GM12878 (cell line): ENCODE results near the gene GNB2. TPM values are rescaled to one million over a fixed set of nuclear protein-coding genes. Genes with fewer than 3 reads are reported as not detected.
"Not testable (repeated sequence)": the region's sequence is repeated elsewhere in the genome, so short reads cannot be mapped to it uniquely, and the experiment has no call there.

Experiments used
- ATAC-seq: fragments of 200-7000 bp; cut with Tn5 transposase; 3 replicates; pipeline ENCODE4 v1.9.1; 2020; ENCODE audit warnings: mild to moderate bottlenecking, moderate library complexity
- BruUV-seq: library from RNA; stranded (reverse); fragments of 400-500 nt; replicated peaks from 2 replicates; lab custom pipeline; 2021; lab: Mats Ljungman, UMichigan
- CTCF ChIA-PET: fragments of 300-600 bp; sonication (Branson Sonifier 250); formaldehyde crosslinking; extraction: SDS; loops from one replicate; lab custom pipeline; 2021; ENCODE audit warnings: inconsistent platforms; lab: Yijun Ruan, JAX
- POLR2A ChIA-PET: fragments of 350-600 bp; formaldehyde crosslinking; extraction: SDS; loops from one replicate; lab custom pipeline; 2021; ENCODE audit warnings: inconsistent platforms; lab: Charles Lee
- RAD21 ChIA-PET: fragments of 300-600 bp; sonication (Branson Sonifier 250); formaldehyde crosslinking; loops from one replicate; lab custom pipeline; 2023; ENCODE audit warnings: antibody characterized with exemption; ENCODE audit not compliant: unreplicated experiment; lab: Charles Lee
- SMC1A ChIA-PET: fragments of 300-600 bp; sonication (Branson Sonifier 250); formaldehyde crosslinking; loops from one replicate; lab custom pipeline; 2023; ENCODE audit not compliant: unreplicated experiment, uncharacterized antibody; lab: Charles Lee
- DNase-seq: peaks from one replicate; pipeline ENCODE4 v3.0.0-alpha.2; 2011; ENCODE audit warnings: low read depth, low spot score
- FAIRE-seq: peaks from 3 replicates; lab custom pipeline; 2011; peaks lifted over from hg19 to GRCh38; lab: Jason Lieb, UNC
- H2AFZ ChIP-seq: 2 replicates; pipeline ENCODE4 v1.6.0; 2011; ENCODE audit warnings: low read depth, low read length, control low read depth; ENCODE audit not compliant: control insufficient read depth
- H3K27ac ChIP-seq: 2 replicates; pipeline ENCODE4 v1.5.1; 2011; ENCODE audit warnings: control low read depth; ENCODE audit not compliant: control insufficient read depth, insufficient read depth
- H3K27me3 ChIP-seq, 2 experiments: replicated peaks in 1 of 2; 2 replicates each; pipeline versions ENCODE4 v1.6.0 to v1.6.1; 2011; ENCODE audit warnings: low read length in 1 of 2; ENCODE audit not compliant: control insufficient read depth in 2 of 2, insufficient read depth in 2 of 2
- H3K36me3 ChIP-seq, 2 experiments: 2 replicates each; pipeline ENCODE4 v1.5.1; 2011; ENCODE audit warnings: low read length in 1 of 2; ENCODE audit not compliant: control insufficient read depth in 2 of 2, insufficient read depth in 2 of 2
- H3K4me1 ChIP-seq: 2 replicates; pipeline ENCODE4 v1.6.1; 2011; ENCODE audit warnings: mild to moderate bottlenecking, low read length, moderate library complexity, mixed read lengths; ENCODE audit not compliant: control insufficient read depth, insufficient read depth
- H3K4me2 ChIP-seq: 2 replicates; pipeline ENCODE4 v1.6.0; 2011; ENCODE audit warnings: control low read depth; ENCODE audit not compliant: control insufficient read depth, insufficient read depth
- H3K4me3 ChIP-seq: fragments of 200-600 bp; sonication (generic); 2 replicates; pipeline ENCODE4 v1.5.1; 2016
- H3K79me2 ChIP-seq: 2 replicates; pipeline ENCODE4 v1.6.0; 2011; ENCODE audit warnings: low read length; ENCODE audit not compliant: control insufficient read depth, insufficient read depth
- H3K9ac ChIP-seq: 2 replicates; pipeline ENCODE4 v1.8.0; 2011; ENCODE audit warnings: low read length, control low read depth, mixed read lengths; ENCODE audit not compliant: control insufficient read depth, insufficient read depth
- H3K9me3 ChIP-seq: replicated peaks from 3 replicates; pipeline ENCODE4 v1.5.1; 2011; ENCODE audit warnings: mild to moderate bottlenecking, low read length; ENCODE audit not compliant: control insufficient read depth, insufficient read depth
- H4K20me1 ChIP-seq: 2 replicates; pipeline ENCODE4 v1.6.0; 2011; ENCODE audit not compliant: control insufficient read depth, insufficient read depth
- MTA3 ChIP-seq: IDR thresholded peaks from 2 replicates; pipeline ENCODE4 v1.6.1; 2012; ENCODE audit warnings: low read length, inconsistent platforms, borderline replicate concordance
- NR2C2 ChIP-seq: IDR thresholded peaks from 2 replicates; pipeline ENCODE4 v1.6.1; 2011; ENCODE audit warnings: borderline replicate concordance, low read depth; ENCODE audit not compliant: control insufficient read depth, insufficient read length
- PAX5 ChIP-seq: IDR thresholded peaks from 2 replicates; pipeline ENCODE4 v1.6.1; 2011; ENCODE audit warnings: low read depth, low read length, borderline replicate concordance
- SMAD1 ChIP-seq: fragments of 450-650 bp; IDR thresholded peaks from 2 replicates; pipeline ENCODE4 v1.6.1; 2018; ENCODE audit warnings: mild to moderate bottlenecking, low read depth; ENCODE audit not compliant: partially characterized antibody
- SRF ChIP-seq, 2 experiments: IDR thresholded peaks; 2 replicates each; pipeline ENCODE4 v1.6.1; 2011; ENCODE audit warnings: low read depth in 2 of 2, low read length in 2 of 2, mild to moderate bottlenecking in 1 of 2, moderate library complexity in 1 of 2
- WGBS: methylation state at CpG from one replicate; pipeline ENCODE4 v1.1.6; 2016; ENCODE audit warnings: low lambda C conversion rate; ENCODE audit not compliant: insufficient replicate concordance, insufficient coverage; ENCODE audit errors: missing lambda C conversion rate; 5-methylcytosine and 5-hydroxymethylcytosine counted together
- in situ Hi-C: fragments of 300-500 bp; cut with MboI; formaldehyde crosslinking; loops from 9 replicates; pipeline ENCODE4 v1.14.3; 2018; ENCODE audit warnings: mixed read lengths
- intact Hi-C: fragments of 100-400 bp; cut with micrococcal nuclease; formaldehyde crosslinking; loops from one replicate; pipeline ENCODE4 v1.14.2; 2022; ENCODE audit not compliant: unreplicated experiment
- polyA plus RNA-seq, 11 experiments: library from polyadenylated mRNA; depleted of rRNA in 4 of 11; unstranded in 6 of 11; stranded (reverse) in 5 of 11; fragments of >200 nt; fragmentation: Nextera tagmentation in 4 of 11; fragmentation: Illumina TruSeq in 1 of 11; extraction: Ambion mirVana in 4 of 11; extraction: Trizol in 1 of 11; gene quantifications; 1 replicate in 1 of 11; 2 replicates in 10 of 11; pipeline versions ENCODE4 v1.2.1 to v1.2.3, GENCODE V29; 2011 to 2016; ENCODE audit warnings: inconsistent platforms in 2 of 11, missing spikeins in 2 of 11, low read depth in 1 of 11
- total RNA-seq, 4 experiments: library from RNA; depleted of rRNA in 3 of 4; stranded (reverse); fragments of >200 nt in 3 of 4; fragmentation: Illumina TruSeq in 1 of 4; extraction: Trizol in 1 of 4; gene quantifications; 2 replicates each; pipeline versions ENCODE4 v1.2.1 to v1.2.3, GENCODE V29; 2013 to 2021
- TF ChIP-seq, protein P1 (sequence below): fragments of 450-650 bp; IDR thresholded peaks from 2 replicates; pipeline ENCODE4 v1.6.1; 2018; ENCODE audit warnings: mild to moderate bottlenecking, low read depth, moderate library complexity; ENCODE audit not compliant: partially characterized antibody
- TF ChIP-seq, protein P2 (sequence below): fragments of 450-650 bp; IDR thresholded peaks from 2 replicates; pipeline ENCODE4 v1.6.1; 2014; ENCODE audit warnings: mild to moderate bottlenecking

Gene GNB2
- total and polyA plus RNA-seq, 10 of the 15 experiments (the other 5 are each of a cell fraction or from before 2014, with no cell fraction given) = 0.35 to 175 (median 59.7) TPM

DNA sequence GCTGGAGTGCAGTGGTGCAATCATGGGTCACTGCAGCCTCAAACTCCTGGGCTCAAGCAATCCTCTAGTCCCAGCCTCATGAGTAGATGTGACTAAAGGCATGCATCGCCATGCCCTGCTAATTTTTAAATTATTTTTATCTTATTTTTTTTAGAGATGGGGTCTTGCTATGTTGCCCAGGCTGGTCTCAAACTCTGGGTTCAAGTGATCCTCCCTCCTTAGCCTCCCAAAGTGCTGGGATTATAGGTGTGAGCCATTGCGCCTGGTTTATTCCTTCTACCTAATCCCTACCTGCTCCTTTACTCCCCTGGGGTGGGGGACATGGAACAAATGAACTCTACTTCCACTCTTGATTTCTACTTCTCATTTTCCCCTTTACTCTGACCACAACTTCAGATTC is 50.8 kb downstream of the GNB2 start:
- WGBS = 20% methylated on average over 2 of the region's 2 CpGs
- H2AFZ ChIP-seq, H3K79me2 ChIP-seq, ATAC-seq, POLR2A ChIA-PET, H3K4me3 ChIP-seq, in situ Hi-C loops, H4K20me1 ChIP-seq, H3K9ac ChIP-seq, H3K4me2 ChIP-seq, H3K4me1 ChIP-seq, intact Hi-C loops, H3K27ac ChIP-seq, DNase-seq, H3K9me3 ChIP-seq, FAIRE-seq, H3K36me3 ChIP-seq, BruUV-seq: not testable (repeated sequence)
- H3K27me3 ChIP-seq = peaks cover 4 to 11% of the 10 kb centered on the region in 2 experiments
- CTCF ChIA-PET = interaction anchor here (0.7 to 6.4 kb wide), 7 partner anchors 11 to 1567 kb away, joined by 3 to 56 read pairs (median 3); partner anchors contain the start of genes MOSPD3 and POP7
- SMC1A ChIA-PET = interaction anchor here (3.5 kb wide), 1 partner anchor 19 kb away, joined by 18 read pairs; the partner anchor contains the start of gene POP7
- RAD21 ChIA-PET = interaction anchor here (1.0 to 2.2 kb wide), 2 partner anchors 19 to 112 kb away, joined by 3 to 21 read pairs; partner anchors contain the start of genes MOSPD3 and POP7

DNA sequence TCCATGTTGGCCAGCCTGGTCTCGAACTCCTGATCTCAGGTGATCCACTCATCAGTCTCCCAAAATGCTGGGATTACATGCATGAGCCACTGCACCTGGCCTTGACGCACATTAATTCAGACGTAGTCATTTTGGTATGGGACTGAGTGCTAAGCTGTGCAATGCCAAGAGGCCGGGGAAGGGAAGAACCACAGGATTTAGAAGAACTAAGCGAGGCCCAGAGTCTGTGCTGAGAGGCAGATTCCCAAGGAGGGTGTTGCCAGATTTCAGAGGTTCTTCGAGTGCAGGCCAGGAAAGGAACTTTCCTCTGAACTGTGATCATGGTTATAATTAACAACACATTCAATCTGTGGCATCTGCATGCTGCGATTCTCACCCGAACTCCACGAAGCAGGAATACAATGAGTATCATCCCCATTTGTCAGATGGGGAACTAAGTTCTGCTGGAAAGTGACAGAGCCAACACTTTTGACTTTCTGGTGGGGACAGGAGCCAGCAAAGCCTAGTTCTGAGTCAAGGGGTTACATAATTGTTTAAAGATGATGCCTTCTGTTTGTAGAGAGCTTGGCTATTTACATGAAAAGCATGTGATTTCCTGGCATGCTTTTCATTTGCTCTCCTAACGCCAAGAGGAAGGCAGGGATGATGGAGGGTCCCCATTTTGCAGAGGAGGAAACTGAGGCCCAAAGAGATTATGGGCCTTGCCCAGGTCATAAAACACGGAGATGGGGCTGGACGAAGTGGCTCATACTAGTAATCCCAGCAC is 53.6 kb downstream of the GNB2 start:
- H3K27me3 ChIP-seq = peaks cover 0 to 8% of the 10 kb centered on the region in 2 experiments; a peak in 3 of 4 replicates
- no peaks in the 10 kb centered on the region for H3K79me2 ChIP-seq
- H3K9ac ChIP-seq = no peak overlapping the region
- H4K20me1 ChIP-seq = no peaks in the 10 kb centered on the region
- ChIA-PET SMC1A (interaction anchor here (0.7 to 3.5 kb wide), 3 partner anchors 22 to 168 kb away, joined by 3 to 18 read pairs (median 4); partner anchors contain the start of gene POP7), CTCF (interaction anchor here (1.5 to 6.4 kb wide), 4 partner anchors 21 to 331 kb away, joined by 3 to 56 read pairs (median 8); partner anchors contain the start of genes POP7 and SLC12A9), RAD21 (interaction anchor here (0.6 kb wide), 1 partner anchor 22 kb away, joined by 3 read pairs; no protein-coding TSS in a partner anchor), POLR2A (interaction anchor here (1.1 kb wide), 1 partner anchor 138 kb away, joined by 4 read pairs; no protein-coding TSS in a partner anchor)
- in situ Hi-C loops (loop anchor here (5.0 kb wide), 1 partner anchor 255 kb away; no protein-coding TSS in a partner anchor), intact Hi-C loops (loop anchor here (5.0 kb wide), 1 partner anchor 250 kb away; the partner anchor contains the start of gene TSC22D4)
- H3K27ac ChIP-seq = no peak overlapping the region
- no peak for ATAC-seq
- no peak for DNase-seq
- WGBS = 18% methylated on average over 12 of the region's 12 CpGs
- H2AFZ ChIP-seq = no peak overlapping the region
- no peak overlapping the region for H3K4me2 ChIP-seq
- H3K36me3 ChIP-seq = no peaks in the 10 kb centered on the region
- H3K9me3 ChIP-seq = no peaks in the 10 kb centered on the region
- no peak overlapping the region for H3K4me3 ChIP-seq
- no peak for FAIRE-seq
- no peaks in the 10 kb centered on the region for H3K4me1 ChIP-seq
- BruUV-seq = no TSS peak
- TF ChIP-seq MTA3 (no peak), SMAD1 (no peak), NR2C2 (no peak), SRF (IDR thresholded peaks at IDR 0.05; ENCODE audit: low read depth in 2 of 2, low read length in 2 of 2) (no peak), PAX5 (no peak)
- TF ChIP-seq, protein P1, sequence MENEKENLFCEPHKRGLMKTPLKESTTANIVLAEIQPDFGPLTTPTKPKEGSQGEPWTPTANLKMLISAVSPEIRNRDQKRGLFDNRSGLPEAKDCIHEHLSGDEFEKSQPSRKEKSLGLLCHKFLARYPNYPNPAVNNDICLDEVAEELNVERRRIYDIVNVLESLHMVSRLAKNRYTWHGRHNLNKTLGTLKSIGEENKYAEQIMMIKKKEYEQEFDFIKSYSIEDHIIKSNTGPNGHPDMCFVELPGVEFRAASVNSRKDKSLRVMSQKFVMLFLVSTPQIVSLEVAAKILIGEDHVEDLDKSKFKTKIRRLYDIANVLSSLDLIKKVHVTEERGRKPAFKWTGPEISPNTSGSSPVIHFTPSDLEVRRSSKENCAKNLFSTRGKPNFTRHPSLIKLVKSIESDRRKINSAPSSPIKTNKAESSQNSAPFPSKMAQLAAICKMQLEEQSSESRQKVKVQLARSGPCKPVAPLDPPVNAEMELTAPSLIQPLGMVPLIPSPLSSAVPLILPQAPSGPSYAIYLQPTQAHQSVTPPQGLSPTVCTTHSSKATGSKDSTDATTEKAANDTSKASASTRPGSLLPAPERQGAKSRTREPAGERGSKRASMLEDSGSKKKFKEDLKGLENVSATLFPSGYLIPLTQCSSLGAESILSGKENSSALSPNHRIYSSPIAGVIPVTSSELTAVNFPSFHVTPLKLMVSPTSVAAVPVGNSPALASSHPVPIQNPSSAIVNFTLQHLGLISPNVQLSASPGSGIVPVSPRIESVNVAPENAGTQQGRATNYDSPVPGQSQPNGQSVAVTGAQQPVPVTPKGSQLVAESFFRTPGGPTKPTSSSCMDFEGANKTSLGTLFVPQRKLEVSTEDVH = no peak
- TF ChIP-seq, protein P2, sequence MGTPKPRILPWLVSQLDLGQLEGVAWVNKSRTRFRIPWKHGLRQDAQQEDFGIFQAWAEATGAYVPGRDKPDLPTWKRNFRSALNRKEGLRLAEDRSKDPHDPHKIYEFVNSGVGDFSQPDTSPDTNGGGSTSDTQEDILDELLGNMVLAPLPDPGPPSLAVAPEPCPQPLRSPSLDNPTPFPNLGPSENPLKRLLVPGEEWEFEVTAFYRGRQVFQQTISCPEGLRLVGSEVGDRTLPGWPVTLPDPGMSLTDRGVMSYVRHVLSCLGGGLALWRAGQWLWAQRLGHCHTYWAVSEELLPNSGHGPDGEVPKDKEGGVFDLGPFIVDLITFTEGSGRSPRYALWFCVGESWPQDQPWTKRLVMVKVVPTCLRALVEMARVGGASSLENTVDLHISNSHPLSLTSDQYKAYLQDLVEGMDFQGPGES = no peak
